OCI-M2 (cell line): ENCODE measurements around the gene TAPBPL.
"Not testable (repeated sequence)": the region's sequence is repeated elsewhere in the genome, so short reads cannot be mapped to it uniquely, and the experiment has no call there.

ENCODE experiments used
- DNase-seq: peaks from one replicate; lab custom pipeline; 2025; ENCODE audit not compliant: unreplicated experiment; lab: John Stamatoyannopoulos, UW

TAPBPL gene

DNA sequence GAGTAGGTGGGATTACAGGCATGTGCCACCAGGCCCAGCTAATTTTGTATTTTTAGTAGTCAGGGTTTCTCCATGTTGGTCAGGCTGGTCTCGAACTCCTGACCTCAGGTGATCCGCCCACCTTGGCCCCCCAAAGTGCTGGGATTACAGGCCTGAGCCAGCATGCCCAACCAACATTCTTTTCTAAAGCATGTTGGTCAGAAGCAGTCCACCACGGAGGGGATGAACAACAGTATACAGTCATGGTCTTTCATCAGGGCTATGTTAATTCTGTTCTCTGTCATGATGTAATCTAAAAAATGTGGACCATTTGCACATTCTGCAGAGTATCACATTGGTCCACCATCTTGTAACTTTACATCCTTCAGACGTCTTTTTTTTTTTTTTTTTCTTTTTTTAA is 37.6 kb downstream of the TAPBPL start:
- DNase-seq, result no peak

- DNase-seq, result not testable (repeated sequence)
These were observed 38.8 kb downstream of the TAPBPL start for GRCh38 chr12:6490673-6491072.

- DNase-seq, result peak; percentile 45
These were observed 41.1 kb downstream of the TAPBPL start, which contains the start of gene MRPL51 for GRCh38 chr12:6492838-6493496. MRPL51 (minus strand) TSS chr12:6493262; CDS start chr12:6493136, 126 bp downstream.

DNA sequence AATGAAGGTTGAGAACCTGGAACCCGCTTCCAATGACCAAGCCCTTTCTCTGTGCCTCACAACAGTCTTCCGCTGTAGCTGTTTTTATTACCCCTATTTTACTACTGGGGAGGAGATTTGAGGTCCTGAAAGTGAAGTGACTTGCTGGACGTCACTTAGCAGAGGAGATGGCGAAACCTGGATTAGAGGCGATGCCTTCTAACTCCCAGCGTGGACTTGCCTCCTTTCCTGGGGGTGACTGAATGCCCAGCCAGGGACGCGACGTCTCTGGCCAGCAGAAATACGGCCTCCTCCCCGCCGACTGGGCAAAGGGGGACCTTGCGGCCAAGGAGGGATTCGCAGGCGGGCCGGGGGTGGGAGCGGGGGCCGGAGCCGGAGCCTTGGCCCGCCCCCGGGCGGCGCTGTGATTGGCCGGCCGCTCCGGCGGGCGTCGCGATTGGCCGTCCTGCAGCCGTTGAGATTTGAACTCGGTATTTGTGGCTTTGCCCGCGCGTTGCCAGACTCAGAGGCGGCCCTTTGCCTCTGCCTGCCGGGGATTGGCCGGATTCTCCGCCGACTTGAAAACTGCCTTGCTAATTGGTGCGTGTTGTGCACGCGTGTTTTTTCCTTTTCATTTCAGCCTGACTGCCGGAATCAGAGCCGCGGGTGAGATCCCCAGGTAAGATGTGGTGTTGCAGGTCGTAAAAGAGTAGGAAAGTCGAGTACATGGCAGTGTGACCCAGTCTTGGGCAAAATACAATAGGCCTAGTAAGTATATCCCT is 41.8 kb downstream of the TAPBPL start, which contains the start of gene NCAPD2:
Gene NCAPD2 (plus strand): TSS at position 606 of the 761 bp plus-strand sequence. CDS start 997 bp downstream, outside the sequence.
- peak; percentile 66 for DNase-seq

GRCh38 chr12:6494258-6494743 is 42.5 kb downstream of the TAPBPL start:
- DNase-seq, result no peak

DNA sequence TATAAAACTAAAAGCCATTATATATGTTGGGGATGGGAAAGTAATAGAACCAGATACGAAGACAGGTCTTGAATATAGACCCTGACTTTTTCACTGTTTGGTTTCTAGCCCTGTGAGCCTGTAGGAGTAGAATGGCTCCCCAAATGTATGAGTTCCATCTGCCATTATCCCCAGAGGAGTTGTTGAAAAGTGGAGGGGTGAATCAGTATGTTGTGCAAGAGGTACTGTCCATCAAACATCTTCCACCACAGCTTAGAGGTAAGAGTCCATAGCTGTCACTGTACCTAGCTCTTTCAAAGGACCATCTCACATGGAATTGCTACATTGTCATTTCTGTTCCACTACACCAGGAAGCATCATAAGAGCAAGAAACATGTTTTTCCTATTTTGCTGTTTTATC is 43.1 kb downstream of the TAPBPL start:
- no peak for DNase-seq

- DNase-seq, result not testable (repeated sequence)
These were observed 45.4 kb downstream of the TAPBPL start for GRCh38 chr12:6497291-6497690.

DNA sequence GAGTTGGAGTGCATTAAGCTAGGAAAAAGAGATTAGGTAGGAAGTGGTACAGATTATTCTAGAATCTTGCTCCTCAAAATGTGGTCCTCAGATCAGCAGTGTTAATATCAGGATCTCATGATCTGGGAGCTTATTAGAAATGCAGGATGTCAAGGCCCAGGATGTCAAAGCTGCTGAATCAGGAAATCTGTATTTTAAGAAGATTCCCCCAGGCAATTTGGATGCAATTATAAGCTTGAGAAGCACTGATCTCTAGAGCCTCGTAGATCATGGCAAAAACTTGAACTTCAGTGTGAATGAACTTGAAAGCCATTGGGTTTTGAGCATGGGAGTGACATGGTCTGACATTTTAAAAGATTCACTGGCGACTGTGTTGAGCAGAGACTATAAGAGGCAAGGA is 48.6 kb downstream of the TAPBPL start:
- DNase-seq, result no peak

- no peak for DNase-seq
These were observed 55.5 kb downstream of the TAPBPL start for GRCh38 chr12:6507102-6507998.

DNA sequence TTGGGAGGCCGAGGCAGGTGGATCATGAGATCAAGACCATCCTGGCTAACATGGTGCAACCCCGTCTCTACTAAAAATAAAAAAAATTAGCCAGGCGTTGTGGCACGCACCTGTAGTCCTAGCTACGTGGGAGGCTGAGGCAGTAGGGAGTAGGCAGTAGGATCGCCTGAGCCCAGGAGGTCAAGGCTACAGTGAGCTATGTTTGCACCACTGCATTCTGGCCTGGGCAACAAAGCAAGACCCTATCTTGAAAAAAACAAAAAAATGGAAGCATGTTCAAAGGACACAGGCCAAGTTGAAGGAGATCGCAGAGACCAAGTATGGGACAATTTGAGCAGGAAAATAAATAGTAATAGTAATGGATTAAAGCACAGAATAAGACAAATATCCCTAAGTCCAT is 56.2 kb downstream of the TAPBPL start:
- DNase-seq, result no peak
